Astrocyte (in vitro differentiated cells and primary cell): Measurements from ENCODE around the gene TNFRSF21. TPM values are rescaled to one million over a fixed set of nuclear protein-coding genes. Genes with fewer than 3 reads are reported as not detected.

Source experiments
- DNase-seq: peaks from one replicate; pipeline ENCODE4 v3.0.0-alpha.2; 2010; ENCODE audit warnings: low read depth
- FAIRE-seq: peaks from 2 replicates; lab custom pipeline; 2011; peaks lifted over from hg19 to GRCh38; lab: Jason Lieb, UNC
- H2AFZ ChIP-seq: 2 replicates; pipeline ENCODE4 v1.6.0; 2012; ENCODE audit warnings: low read depth, low read length, inconsistent platforms
- H3K27ac ChIP-seq: 2 replicates; pipeline ENCODE4 v1.5.1; 2011; ENCODE audit warnings: low read depth, low read length, inconsistent platforms
- H3K27me3 ChIP-seq: 2 replicates; pipeline ENCODE4 v1.6.0; 2011; ENCODE audit warnings: low read length, inconsistent platforms; ENCODE audit not compliant: insufficient read depth
- H3K36me3 ChIP-seq: 2 replicates; pipeline ENCODE4 v1.5.1; 2011; ENCODE audit warnings: low read length, inconsistent platforms; ENCODE audit not compliant: insufficient read depth
- H3K4me1 ChIP-seq: 2 replicates; pipeline ENCODE4 v1.5.1; 2011; ENCODE audit warnings: low read length, inconsistent platforms; ENCODE audit not compliant: insufficient read depth
- H3K4me2 ChIP-seq: 2 replicates; pipeline ENCODE4 v1.6.0; 2012; ENCODE audit warnings: low read length, inconsistent platforms
- H3K4me3 ChIP-seq: 2 replicates; pipeline ENCODE4 v1.5.1; 2011; ENCODE audit warnings: low read depth, mild to moderate bottlenecking, low read length, inconsistent platforms; ENCODE audit not compliant: insufficient read depth
- H3K79me2 ChIP-seq: 2 replicates; pipeline ENCODE4 v1.6.0; 2012; ENCODE audit warnings: mild to moderate bottlenecking, low read length, inconsistent platforms; ENCODE audit not compliant: insufficient read depth
- H3K9ac ChIP-seq: 2 replicates; pipeline ENCODE4 v1.6.0; 2012; ENCODE audit warnings: mild to moderate bottlenecking, low read length, inconsistent platforms
- H3K9me3 ChIP-seq: 2 replicates; pipeline ENCODE4 v1.5.1; 2012; ENCODE audit warnings: low read depth, mild to moderate bottlenecking, low read length, inconsistent platforms; ENCODE audit not compliant: insufficient read depth
- H4K20me1 ChIP-seq: 2 replicates; pipeline ENCODE4 v1.6.0; 2012; ENCODE audit warnings: low read length, inconsistent platforms; ENCODE audit not compliant: insufficient read depth
- H3K27ac Mint-ChIP-seq: one replicate; pipeline ENCODE4 v1.8.0; 2021; ENCODE audit warnings: mild to moderate bottlenecking, mixed read lengths; ENCODE audit not compliant: unreplicated experiment
- H3K27me3 Mint-ChIP-seq: one replicate; pipeline ENCODE4 v1.8.0; 2021; ENCODE audit warnings: low read depth, mixed read lengths; ENCODE audit not compliant: unreplicated experiment
- H3K36me3 Mint-ChIP-seq: one replicate; pipeline ENCODE4 v1.8.0; 2021; ENCODE audit warnings: low read depth, mixed read lengths; ENCODE audit not compliant: unreplicated experiment
- H3K4me1 Mint-ChIP-seq: one replicate; pipeline ENCODE4 v1.8.0; 2021; ENCODE audit warnings: low read depth, mixed read lengths; ENCODE audit not compliant: unreplicated experiment
- H3K4me3 Mint-ChIP-seq: one replicate; pipeline ENCODE4 v1.8.0; 2021; ENCODE audit warnings: mild to moderate bottlenecking, moderate library complexity, mixed read lengths; ENCODE audit not compliant: unreplicated experiment
- H3K9me3 Mint-ChIP-seq: one replicate; pipeline ENCODE4 v1.8.0; 2021; ENCODE audit warnings: mild to moderate bottlenecking, mixed read lengths; ENCODE audit not compliant: unreplicated experiment
- EZH2 ChIP-seq: IDR thresholded peaks from 2 replicates; pipeline ENCODE4 v1.6.1; 2012; ENCODE audit warnings: mild to moderate bottlenecking, low read length, inconsistent platforms; ENCODE audit not compliant: insufficient read depth
- total RNA-seq: library from RNA; stranded (reverse); gene quantifications from 2 replicates; pipeline ENCODE4 v1.2.1, GENCODE V29; 2021
- TF ChIP-seq, protein P1 (sequence below): IDR thresholded peaks from 2 replicates; pipeline ENCODE4 v1.5.1; 2011; ENCODE audit warnings: low read depth, mild to moderate bottlenecking, inconsistent platforms, low read length, moderate library complexity; ENCODE audit not compliant: insufficient read depth

Gene TNFRSF21
- total RNA-seq, 1 donor from 2014 or later: 244 TPM

DNA sequence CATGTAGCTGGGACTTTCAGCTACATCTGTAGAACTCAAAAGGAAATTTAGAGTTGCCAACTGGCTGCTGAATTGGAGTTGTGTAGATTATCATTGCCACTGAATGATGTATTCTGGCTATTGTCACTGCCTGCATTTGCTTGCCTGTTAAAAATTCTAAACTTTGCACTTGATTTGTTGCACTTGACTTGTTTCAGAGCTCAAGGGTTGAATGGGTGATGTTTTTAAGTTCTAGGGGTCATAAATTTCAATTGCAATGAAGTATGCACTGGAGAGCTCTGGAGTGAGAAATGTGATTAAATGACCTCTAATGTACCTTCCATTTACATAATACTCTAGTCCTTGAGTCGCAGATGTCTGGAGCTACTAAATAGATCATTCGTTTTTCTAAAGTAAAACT lies 102.4 kb downstream of the TNFRSF21 start:
- Histone ChIP-seq H3K4me3 (no peak overlapping the region), H2AFZ (no peak overlapping the region), H3K9me3 (no peaks in the 10 kb centered on the region), H3K4me1 (no peaks in the 10 kb centered on the region), H3K9ac (no peak overlapping the region), H4K20me1 (no peaks in the 10 kb centered on the region), H3K79me2 (no peaks in the 10 kb centered on the region), H3K4me2 (no peak overlapping the region), H3K27ac (no peak overlapping the region), H3K36me3 (no peaks in the 10 kb centered on the region), H3K27me3 (no peaks in the 10 kb centered on the region)
- Mint-ChIP-seq H3K36me3 (no peaks in the 10 kb centered on the region), H3K27me3 (peaks cover 7% of the 10 kb centered on the region), H3K4me3 (no peak overlapping the region), H3K4me1 (peaks cover 13% of the 10 kb centered on the region), H3K27ac (no peak overlapping the region), H3K9me3 (peaks cover 13% of the 10 kb centered on the region)
- FAIRE-seq (no peak), DNase-seq (no peak)
- TF ChIP-seq, protein P1, sequence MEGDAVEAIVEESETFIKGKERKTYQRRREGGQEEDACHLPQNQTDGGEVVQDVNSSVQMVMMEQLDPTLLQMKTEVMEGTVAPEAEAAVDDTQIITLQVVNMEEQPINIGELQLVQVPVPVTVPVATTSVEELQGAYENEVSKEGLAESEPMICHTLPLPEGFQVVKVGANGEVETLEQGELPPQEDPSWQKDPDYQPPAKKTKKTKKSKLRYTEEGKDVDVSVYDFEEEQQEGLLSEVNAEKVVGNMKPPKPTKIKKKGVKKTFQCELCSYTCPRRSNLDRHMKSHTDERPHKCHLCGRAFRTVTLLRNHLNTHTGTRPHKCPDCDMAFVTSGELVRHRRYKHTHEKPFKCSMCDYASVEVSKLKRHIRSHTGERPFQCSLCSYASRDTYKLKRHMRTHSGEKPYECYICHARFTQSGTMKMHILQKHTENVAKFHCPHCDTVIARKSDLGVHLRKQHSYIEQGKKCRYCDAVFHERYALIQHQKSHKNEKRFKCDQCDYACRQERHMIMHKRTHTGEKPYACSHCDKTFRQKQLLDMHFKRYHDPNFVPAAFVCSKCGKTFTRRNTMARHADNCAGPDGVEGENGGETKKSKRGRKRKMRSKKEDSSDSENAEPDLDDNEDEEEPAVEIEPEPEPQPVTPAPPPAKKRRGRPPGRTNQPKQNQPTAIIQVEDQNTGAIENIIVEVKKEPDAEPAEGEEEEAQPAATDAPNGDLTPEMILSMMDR: no peak
- no peak for TF ChIP-seq EZH2

DNA sequence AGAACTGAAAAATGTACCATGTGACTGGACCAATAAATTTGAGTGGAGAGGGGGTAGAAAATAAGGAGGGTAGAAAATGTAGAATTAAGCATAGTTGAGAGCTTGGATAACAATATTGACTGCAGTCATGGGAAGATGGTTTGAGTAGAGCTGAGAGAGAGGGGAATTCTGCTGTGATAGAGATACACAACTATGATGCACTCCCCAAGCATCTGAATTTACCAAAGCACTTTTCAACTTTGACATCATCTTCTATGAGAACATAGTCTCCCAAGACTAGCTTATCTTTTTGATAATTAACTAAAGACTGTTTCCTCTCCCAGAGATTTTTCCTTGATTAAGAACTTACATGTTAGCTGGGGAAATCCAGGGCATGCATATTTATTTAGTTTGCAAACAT lies 103.1 kb downstream of the TNFRSF21 start:
- TF ChIP-seq, protein P1: no peak
- TF ChIP-seq EZH2: no peak
- peaks cover 13% of the 10 kb centered on the region for H3K4me1 Mint-ChIP-seq
- Histone ChIP-seq H3K27ac (no peak overlapping the region), H3K27me3 (no peaks in the 10 kb centered on the region), H3K79me2 (no peaks in the 10 kb centered on the region), H3K4me1 (no peaks in the 10 kb centered on the region), H3K4me2 (no peak overlapping the region), H2AFZ (no peak overlapping the region), H3K36me3 (no peaks in the 10 kb centered on the region), H3K9ac (no peak overlapping the region), H3K4me3 (no peak overlapping the region), H3K9me3 (no peaks in the 10 kb centered on the region), H4K20me1 (no peaks in the 10 kb centered on the region)
- H3K27me3 Mint-ChIP-seq: peaks cover 7% of the 10 kb centered on the region
- no peak overlapping the region for H3K27ac Mint-ChIP-seq
- peaks cover 9% of the 10 kb centered on the region for H3K9me3 Mint-ChIP-seq
- DNase-seq: peak; percentile 63
- FAIRE-seq: no peak
- H3K36me3 Mint-ChIP-seq: no peaks in the 10 kb centered on the region
- H3K4me3 Mint-ChIP-seq: no peak overlapping the region

DNA sequence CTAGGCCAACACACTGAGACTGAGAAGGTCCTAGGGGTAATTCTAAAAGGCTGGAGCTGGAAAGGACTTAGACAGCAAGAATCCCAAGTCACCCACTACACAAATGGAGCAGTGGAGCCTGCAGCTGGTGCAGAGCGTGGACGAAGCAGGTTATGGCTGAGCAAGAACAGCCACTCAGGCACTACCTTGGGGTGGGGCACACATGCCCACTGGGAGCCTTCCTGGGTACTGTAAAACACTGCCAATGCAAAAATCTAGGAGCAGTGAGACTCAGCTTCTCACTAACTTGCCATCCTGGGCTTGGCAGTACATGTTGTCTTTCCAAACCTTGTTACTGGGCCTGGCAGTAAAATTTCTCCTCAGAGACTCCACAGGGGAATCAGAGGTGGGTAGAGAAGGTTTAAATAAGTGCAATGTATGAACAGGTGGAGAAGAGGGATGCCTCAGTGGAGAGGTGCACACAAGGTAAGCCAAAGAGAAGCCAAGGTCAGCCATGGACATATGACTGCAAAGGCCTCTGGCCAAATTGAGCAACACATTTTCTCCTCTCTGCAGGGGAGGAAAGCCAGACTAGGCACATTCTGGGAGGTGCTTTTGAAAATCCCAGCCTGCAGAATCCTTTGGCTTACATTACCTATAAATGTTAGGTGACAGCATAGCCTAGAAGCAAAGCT lies 105.6 kb downstream of the TNFRSF21 start:
- peaks cover 7% of the 10 kb centered on the region for H3K27me3 Mint-ChIP-seq
- H3K4me1 Mint-ChIP-seq: peaks cover 18% of the 10 kb centered on the region
- Histone ChIP-seq H3K36me3 (no peaks in the 10 kb centered on the region), H3K27ac (no peak overlapping the region), H3K9ac (no peak overlapping the region), H3K27me3 (no peaks in the 10 kb centered on the region), H4K20me1 (no peaks in the 10 kb centered on the region), H2AFZ (no peak overlapping the region), H3K4me3 (no peak overlapping the region), H3K79me2 (no peaks in the 10 kb centered on the region), H3K4me2 (no peak overlapping the region), H3K4me1 (no peaks in the 10 kb centered on the region), H3K9me3 (no peaks in the 10 kb centered on the region)
- H3K36me3 Mint-ChIP-seq: no peaks in the 10 kb centered on the region
- FAIRE-seq (no peak), DNase-seq (no peak)
- H3K9me3 Mint-ChIP-seq: no peaks in the 10 kb centered on the region
- no peak overlapping the region for H3K27ac Mint-ChIP-seq
- no peak for TF ChIP-seq EZH2
- TF ChIP-seq, protein P1: no peak
- no peak overlapping the region for H3K4me3 Mint-ChIP-seq
